ENCODE results near the gene CRB2.

DNA sequence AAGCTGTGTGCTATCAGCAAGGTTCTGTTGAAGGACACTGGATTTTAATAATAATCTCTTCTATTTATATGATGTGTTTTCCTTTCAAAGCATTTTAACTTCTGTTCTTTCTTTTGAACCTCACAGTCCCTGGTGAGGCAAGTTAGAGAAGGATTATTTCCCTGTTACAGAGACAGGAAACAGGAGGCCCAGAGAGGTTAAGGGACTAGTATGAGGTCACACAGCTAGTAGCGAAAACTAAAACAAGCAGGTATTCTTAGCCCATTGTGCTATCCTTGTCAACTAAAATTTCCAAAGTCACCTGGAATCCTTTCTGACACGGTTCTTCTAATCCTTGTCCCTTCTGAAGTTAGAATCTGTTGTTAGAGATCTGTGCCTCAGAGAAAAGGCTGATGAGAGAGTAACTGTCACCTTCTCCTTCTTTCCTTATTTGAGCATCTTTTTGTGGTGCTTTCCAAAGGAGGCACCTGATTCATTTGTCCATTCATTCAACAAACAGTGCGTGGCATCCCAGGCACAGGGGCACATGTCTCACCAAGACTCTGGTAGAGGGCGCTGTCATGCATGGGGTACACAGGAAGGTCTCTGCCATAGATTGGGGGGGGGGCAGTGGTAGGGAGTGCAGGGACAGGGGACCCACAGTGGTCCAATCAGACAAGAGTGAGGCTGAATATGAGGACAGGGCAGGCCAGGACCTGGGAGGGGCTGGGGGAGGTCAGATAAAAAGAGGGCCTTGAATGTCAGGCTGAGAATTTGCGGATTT is 61.5 kb downstream of the CRB2 start:
- TF ChIP-seq, protein P1, sequence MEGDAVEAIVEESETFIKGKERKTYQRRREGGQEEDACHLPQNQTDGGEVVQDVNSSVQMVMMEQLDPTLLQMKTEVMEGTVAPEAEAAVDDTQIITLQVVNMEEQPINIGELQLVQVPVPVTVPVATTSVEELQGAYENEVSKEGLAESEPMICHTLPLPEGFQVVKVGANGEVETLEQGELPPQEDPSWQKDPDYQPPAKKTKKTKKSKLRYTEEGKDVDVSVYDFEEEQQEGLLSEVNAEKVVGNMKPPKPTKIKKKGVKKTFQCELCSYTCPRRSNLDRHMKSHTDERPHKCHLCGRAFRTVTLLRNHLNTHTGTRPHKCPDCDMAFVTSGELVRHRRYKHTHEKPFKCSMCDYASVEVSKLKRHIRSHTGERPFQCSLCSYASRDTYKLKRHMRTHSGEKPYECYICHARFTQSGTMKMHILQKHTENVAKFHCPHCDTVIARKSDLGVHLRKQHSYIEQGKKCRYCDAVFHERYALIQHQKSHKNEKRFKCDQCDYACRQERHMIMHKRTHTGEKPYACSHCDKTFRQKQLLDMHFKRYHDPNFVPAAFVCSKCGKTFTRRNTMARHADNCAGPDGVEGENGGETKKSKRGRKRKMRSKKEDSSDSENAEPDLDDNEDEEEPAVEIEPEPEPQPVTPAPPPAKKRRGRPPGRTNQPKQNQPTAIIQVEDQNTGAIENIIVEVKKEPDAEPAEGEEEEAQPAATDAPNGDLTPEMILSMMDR (IDR thresholded peaks at IDR 0.05; ENCODE audit: insufficient read depth, low read length), result no peak
- TF ChIP-seq, protein P2, sequence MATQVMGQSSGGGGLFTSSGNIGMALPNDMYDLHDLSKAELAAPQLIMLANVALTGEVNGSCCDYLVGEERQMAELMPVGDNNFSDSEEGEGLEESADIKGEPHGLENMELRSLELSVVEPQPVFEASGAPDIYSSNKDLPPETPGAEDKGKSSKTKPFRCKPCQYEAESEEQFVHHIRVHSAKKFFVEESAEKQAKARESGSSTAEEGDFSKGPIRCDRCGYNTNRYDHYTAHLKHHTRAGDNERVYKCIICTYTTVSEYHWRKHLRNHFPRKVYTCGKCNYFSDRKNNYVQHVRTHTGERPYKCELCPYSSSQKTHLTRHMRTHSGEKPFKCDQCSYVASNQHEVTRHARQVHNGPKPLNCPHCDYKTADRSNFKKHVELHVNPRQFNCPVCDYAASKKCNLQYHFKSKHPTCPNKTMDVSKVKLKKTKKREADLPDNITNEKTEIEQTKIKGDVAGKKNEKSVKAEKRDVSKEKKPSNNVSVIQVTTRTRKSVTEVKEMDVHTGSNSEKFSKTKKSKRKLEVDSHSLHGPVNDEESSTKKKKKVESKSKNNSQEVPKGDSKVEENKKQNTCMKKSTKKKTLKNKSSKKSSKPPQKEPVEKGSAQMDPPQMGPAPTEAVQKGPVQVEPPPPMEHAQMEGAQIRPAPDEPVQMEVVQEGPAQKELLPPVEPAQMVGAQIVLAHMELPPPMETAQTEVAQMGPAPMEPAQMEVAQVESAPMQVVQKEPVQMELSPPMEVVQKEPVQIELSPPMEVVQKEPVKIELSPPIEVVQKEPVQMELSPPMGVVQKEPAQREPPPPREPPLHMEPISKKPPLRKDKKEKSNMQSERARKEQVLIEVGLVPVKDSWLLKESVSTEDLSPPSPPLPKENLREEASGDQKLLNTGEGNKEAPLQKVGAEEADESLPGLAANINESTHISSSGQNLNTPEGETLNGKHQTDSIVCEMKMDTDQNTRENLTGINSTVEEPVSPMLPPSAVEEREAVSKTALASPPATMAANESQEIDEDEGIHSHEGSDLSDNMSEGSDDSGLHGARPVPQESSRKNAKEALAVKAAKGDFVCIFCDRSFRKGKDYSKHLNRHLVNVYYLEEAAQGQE (IDR thresholded peaks at IDR 0.05; ENCODE audit: insufficient replicate concordance, low read depth), result no peak
